HTR-8/SVneo (cell line): ENCODE data around the gene COL25A1.
"Not testable (repeated sequence)": the region's sequence is repeated elsewhere in the genome, so short reads cannot be mapped to it uniquely, and the experiment has no call there.

ENCODE experiments used
- DNase-seq: peaks from one replicate; pipeline ENCODE4 v3.0.0; 2011; ENCODE audit warnings: low spot score, mixed read lengths; ENCODE audit not compliant: insufficient read length
- FAIRE-seq: peaks from 2 replicates; lab custom pipeline; 2011; peaks lifted over from hg19 to GRCh38; lab: Jason Lieb, UNC

Gene COL25A1

DNA sequence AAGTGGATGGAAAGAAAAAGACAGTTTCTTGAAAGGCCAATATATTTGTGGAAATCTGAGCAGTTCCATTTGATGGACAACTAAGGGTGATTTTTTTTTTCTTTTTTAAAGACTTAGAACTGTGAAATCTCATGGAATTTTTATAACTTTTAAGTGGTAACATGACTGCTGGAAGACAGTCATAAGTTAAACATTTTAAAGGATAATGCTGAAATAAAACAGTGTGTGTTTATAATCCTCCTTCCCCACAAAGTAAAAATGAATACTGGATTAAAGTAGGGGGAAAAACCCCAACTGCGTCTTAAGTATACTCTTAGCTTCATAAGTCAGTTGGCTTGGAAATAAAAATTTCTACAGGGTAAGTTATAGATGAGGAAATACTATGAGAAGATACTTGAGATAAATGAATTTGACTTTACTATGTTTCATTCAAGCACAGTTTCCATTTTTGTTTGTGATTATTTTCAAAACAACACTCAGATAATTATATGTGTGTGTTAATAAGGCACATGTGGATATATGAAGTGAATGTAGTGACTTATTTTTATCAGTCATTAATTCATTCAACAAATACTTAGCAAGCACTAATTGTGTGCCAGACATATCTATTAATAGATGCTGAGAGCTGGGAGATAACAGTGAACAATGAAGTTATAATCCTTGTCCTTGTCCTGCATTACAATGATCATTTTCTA is 410.4 kb downstream of the COL25A1 start:
- FAIRE-seq = no peak
- no peak for DNase-seq

DNA sequence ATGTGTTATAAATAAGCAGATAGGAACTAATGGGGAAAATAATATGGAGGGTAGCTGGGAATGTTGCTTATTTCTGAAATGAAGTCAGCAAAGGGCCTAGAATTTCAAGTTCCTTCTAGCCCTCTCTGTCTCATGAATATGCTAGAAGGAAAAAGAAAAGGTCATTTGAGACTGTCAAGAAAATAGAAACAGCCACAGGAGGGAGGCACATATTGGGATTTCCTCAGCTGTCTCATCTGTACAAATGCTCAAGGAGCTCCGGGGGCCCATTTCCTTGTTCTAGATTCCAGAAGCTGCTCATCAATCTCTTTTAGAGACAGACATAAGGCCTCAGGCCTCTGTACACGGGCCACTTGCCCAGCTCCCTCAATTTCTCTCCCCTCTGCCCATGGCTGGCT is 412.0 kb downstream of the COL25A1 start:
- FAIRE-seq (no peak), DNase-seq (no peak)

DNA sequence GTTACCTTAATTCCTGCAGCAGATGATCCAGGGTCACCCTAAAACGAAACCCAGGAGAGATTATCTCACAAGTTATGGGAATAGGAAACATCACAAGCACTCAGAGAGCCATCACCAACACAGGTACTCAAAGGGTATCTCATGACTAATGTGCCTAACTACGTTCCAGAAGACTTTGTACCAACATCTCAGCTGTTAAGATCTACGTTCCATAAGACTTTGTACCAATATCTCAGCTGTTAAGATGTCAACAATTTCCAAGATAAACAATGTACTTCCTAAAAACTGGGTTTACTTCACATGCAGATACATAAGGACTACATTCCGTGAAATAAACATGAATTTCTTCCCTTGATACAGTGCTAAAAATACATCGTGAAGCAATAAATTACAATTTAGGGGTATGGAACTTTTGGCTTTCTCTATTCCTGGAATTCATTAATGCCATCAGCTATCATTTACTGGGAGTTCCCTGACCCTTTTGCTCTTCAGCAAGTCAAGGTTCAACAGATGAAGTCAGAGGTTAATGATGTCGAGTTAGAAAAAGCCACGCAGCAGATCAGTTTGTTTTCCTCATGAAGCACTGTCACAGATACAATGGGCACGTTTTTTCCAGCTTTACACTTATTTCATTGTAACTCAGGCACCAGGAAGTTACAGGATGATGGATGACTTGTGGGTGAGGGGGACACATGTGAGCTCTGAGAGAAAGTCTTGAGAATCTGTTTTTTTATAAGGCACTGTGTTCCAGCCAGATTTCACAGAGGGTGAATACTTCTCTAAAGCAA is 412.6 kb downstream of the COL25A1 start:
- DNase-seq (no peak), FAIRE-seq (no peak)

DNA sequence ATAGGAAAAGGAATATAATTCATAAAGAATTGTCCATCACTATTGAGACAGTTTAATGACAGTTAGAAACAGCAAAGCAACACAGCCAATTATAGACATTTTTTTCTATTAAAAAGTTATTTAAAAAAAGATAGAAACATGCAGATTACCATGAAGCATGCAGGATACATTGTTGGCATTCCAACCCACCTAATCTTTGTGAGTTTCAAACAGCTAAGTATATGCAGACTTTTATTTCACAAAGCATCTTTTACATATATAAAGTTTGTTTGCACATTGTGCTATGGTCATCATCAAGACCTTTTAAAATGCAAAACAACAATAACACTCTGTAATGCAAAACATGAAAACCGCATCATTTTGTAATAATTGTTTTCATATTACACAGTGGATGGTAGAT is 413.7 kb downstream of the COL25A1 start:
- FAIRE-seq (no peak), DNase-seq (no peak)

DNA sequence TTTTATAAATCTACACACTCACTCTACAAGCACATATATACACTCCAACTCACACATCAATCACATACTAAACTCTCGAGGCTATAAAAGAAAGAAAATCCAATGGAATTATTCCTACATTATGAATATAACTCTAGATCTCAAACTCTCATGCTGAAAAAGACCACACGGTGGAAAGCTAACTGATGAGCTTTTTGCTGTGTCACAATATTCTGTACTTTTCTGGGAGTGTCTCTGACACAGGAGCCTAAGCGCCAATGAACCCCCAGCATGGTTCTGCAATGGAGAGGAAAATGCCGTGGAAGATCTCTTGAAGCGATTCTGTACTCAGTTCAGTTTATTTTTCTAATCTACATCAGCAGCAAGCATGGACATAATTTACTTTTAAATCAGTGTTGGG is 415.4 kb downstream of the COL25A1 start:
- DNase-seq (no peak), FAIRE-seq (no peak)

DNA sequence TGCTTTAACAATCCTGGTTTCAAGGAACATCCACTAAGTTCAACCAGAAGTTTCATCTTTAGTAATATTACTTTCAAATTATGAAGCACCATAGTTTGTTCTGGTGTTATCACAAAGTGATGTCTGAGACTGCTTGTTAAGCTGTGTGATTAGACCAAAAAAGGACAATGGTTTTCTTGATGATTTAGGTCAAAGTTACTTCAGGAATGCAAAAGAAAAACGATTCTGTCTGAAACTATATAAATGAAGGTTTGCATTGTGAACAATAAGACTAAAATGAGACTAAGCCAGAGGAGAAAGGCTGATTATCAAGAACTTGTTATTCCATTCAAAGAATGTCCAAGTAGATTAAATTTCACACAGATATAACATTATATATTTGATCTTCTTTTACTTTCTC is 417.2 kb downstream of the COL25A1 start:
- DNase-seq (no peak), FAIRE-seq (no peak)

DNA sequence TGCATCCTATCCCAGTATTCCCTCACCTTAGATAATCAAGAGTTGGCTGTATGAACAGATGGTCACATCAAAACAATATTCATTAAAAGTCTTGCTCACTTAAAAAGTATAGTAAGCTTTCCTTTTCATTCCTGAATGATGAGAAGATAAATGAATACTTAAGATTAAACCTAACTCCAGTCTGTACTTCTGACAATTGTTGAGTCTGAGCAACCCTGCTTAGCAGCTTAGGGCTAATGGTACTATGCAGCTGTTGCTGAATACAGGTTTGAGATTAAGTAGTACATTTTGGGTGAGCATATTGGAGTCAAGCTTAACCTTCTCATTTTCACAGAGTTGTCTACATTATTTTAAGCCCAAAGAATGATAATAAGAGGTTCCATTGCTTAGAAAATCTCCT is 417.9 kb downstream of the COL25A1 start:
- FAIRE-seq (no peak), DNase-seq (no peak)

DNA sequence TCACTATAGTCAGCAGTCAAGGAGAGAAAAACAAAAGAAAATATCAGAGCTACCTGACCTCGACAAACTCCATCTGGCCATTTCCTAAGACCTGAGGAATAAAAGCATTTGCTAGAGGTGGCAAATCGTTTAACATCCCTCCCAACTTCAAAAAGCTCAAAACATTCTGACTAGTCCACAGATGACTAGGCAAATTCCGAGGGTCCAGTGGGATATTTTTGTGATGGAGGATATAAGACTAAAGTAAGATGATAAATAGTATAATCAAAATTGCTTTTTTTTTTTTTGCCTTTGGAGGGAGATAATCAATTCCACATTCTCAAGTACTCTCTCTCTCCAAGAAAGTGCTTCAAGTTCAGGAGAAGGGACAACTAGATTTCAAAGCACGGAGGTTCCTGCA is 420.5 kb downstream of the COL25A1 start:
- FAIRE-seq (no peak), DNase-seq (no peak)

DNA sequence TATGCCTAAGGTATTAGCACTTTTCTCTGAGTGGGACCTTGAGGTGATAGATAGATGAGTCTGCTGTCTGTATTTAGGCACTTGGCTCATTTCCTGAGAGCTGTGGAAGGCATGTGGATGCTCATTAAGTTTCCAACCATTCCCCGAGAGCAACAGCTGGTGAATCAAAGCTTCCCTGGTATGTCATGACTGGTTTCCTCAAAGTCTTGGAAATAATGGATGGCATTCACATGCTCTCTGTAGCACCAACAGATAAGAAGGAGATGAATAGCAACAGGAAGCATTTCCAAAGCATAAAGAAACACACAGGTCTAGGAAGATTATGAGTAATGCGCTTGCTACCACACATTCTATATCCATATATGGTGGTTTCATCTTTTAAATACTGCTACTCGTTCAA is 421.3 kb downstream of the COL25A1 start:
- DNase-seq = no peak
- no peak for FAIRE-seq

DNA sequence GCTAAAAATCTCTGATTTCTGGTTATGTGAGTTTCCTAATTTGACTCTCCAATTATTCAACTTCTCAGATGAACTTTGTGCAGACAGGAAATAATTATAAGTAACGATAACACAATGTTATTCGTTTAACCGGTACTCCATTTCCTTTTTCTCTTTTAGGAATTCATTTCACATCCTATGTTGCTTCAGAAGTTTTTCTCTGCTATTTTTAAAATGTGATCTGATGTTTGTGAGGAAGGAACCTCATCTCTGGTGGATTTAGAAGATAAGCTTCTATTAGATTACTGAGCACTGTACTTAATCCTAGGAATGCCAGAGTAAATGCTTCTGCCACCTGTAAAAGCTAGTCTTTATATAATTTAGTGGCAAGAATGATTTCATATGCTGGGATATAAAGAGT is 423.7 kb downstream of the COL25A1 start:
- FAIRE-seq (no peak), DNase-seq (no peak)

DNA sequence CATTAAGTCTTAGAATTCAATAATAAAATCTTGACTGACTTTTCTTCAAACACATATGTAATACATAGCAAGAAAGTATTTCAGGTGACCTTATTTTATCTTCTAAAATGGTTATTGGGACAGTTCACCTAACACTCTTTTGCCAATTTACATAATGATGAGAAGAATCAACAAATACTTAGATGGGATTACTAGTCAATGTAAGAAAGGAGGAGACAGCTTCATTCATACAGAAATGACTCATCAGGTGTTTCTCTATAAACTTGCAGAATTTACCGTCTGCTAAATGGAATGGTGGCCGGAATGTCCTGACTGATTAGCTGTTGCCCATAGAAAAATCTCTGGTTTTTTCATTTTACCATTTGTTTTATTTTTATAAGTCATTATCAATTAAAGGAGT is 424.6 kb downstream of the COL25A1 start:
- FAIRE-seq = no peak
- DNase-seq = no peak

DNA sequence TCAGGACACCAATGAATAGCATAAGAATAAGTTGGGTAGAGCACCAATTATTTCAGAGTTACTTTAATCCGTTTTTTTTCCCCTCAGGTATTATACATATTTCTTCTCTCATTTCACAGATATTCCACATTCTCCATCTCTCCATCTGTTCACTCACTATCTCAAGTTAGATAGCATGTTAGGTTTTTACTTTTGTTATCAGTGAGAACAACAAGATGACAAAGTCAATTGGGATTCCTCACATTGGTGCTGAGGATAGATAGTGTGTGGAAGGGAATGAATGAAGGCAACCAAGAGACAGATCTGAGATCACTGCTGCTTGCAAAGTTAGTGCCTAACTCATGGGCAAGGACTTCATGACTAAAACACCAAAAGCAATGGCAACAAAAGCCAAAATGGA is 427.7 kb downstream of the COL25A1 start:
- no peak for DNase-seq
- FAIRE-seq = no peak

DNA sequence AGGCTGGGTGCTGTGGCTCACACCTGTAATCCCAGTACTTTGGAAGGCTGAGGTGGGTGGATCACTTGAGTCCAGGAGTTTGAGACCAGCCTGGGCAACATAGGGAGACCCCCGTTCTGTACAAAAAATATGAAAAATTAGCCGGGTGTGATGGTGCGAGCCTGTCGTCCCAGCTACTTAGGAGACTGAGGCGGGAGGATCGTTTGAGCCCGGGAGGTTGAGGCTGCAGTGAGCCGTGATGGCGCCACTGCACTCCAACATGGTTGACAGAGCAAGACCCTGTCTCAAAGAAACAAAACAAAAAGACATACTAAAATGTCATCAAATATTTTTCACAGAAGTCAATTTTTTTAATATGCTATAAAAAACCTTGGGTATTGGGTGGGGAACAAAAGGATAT is 432.5 kb downstream of the COL25A1 start:
- not testable (repeated sequence) for DNase-seq, FAIRE-seq

DNA sequence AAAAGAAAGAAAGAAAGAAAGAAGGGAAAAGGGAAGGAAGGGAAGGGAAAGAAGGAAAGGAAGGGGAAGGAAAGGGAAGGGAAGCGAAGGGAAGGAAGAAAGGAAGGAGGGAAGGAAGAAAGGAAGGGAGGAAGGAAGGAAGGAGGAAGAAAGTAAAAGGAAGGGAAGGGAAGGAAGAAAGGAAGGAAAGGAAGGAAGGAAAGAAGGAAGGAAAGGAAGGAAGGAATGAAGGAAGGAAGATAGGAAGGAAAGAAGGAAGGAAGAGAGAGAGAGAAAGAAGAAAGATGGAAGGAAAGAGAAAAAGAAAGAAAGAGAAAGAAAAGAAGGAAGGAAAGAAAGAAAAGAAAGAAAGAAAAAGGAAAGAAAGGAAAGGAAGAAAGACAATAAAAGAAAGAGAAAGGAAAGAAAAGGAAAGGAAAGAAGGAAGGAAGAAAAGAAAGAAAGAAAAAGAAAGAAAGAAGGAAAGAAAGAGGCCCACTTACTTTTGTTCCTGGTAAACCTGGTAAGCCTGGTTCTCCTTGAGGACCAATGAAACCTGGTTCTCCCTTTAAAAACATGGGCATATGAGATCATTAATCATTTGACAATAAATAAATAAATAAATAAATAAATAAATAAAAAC is 433.7 kb downstream of the COL25A1 start:
- FAIRE-seq = no peak
- DNase-seq = no peak

DNA sequence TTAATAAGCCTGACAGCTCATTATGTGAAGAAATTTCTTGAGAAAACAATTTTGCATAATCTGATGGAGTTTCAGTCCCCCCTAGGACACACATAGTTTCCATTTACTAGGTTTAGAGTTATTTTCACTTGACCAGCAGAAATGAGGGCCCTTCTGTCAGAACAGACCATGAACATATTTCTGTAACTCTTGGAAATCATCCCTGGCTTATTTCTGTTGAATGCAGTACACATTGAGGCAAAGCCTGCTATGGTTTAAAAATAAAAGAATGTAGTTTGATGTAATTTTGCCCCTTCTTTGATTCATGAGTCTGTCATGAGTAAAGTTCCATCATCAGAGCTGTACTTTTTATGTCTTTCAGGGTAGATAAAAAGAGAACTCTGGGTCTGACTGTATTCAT is 435.0 kb downstream of the COL25A1 start:
- no peak for DNase-seq
- no peak for FAIRE-seq

DNA sequence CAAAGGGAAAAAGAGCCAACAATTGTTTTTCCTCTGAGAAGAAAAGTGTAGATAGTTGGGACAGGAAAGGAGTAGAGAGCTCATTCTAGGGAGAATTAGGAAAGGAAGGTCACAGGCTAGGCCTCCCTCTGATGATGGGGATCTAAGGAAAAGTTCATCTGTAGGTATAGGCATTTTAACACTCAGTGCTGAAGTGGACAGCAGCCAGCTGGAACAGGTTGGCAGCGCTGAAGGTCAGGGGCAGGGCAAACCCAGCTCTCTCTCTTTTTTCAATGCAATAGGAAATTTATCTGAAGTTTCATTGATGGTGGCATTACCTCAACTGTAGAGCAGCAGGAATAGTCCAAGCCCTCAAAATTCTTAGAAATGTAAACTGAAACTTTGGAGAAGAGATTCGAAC is 441.1 kb downstream of the COL25A1 start:
- DNase-seq (no peak), FAIRE-seq (no peak)

DNA sequence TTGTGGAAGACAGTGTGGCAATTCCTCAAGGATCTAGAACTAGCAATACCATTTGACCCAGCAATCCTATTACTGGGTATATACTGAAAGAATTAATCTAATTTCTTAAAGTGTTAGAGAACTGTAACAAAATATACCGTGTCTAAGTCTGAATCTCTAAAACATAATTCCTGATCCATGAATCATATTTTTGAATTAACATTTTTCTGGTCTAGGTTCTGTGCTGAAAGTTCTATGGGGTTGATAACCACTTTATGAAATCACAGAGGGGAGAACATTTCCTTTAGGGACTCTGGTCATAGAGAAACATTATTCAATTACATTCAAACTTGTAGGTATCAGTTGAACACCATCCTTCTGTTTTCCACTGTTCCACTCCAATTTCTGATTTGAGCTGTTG is 447.7 kb downstream of the COL25A1 start:
- DNase-seq = no peak
- FAIRE-seq = no peak

DNA sequence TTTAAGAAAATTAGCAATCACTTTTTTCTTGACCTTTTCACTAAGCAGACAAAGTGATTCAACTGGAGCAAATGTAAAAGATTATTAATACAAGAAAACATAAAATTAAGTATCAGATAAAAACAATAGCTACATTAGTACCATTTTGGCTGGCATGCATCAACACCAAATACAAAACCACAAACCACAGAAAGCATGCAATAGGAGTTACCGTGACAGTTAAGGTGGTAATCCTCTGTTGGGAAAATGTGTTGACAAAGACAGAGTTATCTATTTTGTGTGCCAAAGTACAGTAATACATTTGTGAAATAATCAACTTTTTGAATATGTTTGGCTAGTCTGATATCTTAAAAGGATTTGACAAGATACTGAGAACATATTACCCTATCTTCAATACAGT is 449.8 kb downstream of the COL25A1 start:
- FAIRE-seq (no peak), DNase-seq (no peak)

DNA sequence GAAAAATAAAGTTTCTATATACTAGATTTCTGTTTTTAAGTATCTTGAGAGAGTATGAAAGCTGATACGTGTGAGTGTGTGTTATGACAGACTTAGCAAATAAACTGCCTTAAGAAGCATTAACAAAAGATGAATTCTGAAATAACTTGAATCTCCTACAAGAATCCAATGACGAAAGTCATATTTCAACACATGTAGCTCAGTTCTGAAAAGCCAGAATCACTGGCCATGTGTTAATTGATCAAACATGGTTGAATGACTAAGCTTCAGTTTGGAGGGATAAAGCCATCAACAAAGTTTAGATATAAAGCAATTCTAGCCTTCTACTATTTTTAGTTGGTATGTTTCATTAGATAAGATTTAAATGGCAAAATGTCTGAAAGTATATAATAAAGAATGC is 451.1 kb downstream of the COL25A1 start:
- DNase-seq (no peak), FAIRE-seq (no peak)

DNA sequence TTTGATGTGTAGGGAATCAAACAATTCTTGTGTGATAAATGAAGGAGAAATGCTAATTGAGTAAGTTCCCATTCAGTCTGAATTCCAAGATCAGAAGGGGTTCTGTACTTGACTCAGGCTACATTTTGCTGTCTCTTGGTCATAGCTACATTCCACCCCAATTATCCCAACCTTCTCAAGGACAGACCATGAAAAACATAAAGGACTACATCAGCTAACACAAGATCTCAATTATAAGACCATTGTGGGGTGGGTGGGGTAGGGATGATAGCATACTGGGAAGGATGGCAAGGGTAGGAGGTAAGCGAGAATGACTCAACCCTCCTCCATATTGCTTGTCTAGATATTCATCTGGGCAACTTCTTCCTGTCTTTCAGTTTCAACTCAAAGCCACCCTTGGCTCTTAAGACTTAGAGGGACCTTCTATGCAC is 452.2 kb downstream of the COL25A1 start:
- DNase-seq = no peak
- FAIRE-seq = no peak

DNA sequence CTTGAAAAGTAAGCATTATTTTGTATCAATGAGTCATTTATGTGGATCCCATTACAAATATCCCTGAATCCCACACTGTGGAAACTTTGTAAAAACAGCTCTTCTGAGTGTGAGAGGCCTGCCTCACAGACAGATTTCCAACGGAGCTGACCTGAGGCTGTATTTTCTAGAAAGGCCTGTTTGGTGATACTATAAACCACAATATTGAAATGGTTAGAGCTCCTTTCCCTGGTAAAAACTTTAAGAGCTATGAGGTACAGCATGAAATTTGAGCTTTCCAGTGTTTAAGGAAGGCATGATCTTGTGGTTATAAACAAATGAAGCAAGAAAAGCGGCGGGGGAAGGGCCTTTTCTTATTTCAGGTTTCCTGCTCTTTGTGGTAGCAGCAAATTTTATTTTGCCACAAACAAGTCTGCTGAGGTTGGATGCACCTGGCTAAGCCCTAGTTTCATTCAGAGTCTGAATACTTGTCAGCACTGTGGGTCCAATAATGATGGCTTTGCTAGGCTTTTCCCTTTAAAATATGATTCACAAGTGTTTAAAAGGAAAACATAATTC is 452.8 kb downstream of the COL25A1 start:
- DNase-seq (peak; percentile 1), FAIRE-seq (no peak)
